Neuronal stem cell (in vitro differentiated cells): ENCODE data around the gene FLNA.
A peak's percentile ranks its signal among the peaks of the same experiment; 100 is the strongest.

Source experiments
- DNase-seq: peaks from one replicate; pipeline ENCODE4 v3.0.0-alpha.2; 2013; ENCODE audit warnings: low spot score
- H2AFZ ChIP-seq: one replicate; pipeline ENCODE4 v1.6.1; 2013; ENCODE audit warnings: mild to moderate bottlenecking, low read length, inconsistent platforms
- H2AK5ac ChIP-seq: 2 replicates; pipeline ENCODE4 v1.6.1; 2013; ENCODE audit warnings: low read depth, mild to moderate bottlenecking, inconsistent platforms, low read length, moderate library complexity, mixed read lengths
- H2BK120ac ChIP-seq: 2 replicates; pipeline ENCODE4 v1.6.1; 2013; ENCODE audit warnings: low read depth, mild to moderate bottlenecking, inconsistent platforms, low read length, moderate library complexity, mixed read lengths
- H2BK12ac ChIP-seq: one replicate; pipeline ENCODE4 v1.6.1; 2013; ENCODE audit warnings: low read length, inconsistent platforms
- H2BK15ac ChIP-seq: 2 replicates; pipeline ENCODE4 v1.6.1; 2013; ENCODE audit warnings: mild to moderate bottlenecking, low read length, inconsistent platforms, mixed read lengths
- H2BK5ac ChIP-seq: one replicate; pipeline ENCODE4 v1.6.1; 2013; ENCODE audit warnings: inconsistent platforms, mild to moderate bottlenecking, low read length, moderate library complexity
- H3K14ac ChIP-seq: one replicate; pipeline ENCODE4 v1.6.1; 2013; ENCODE audit warnings: low read length, inconsistent platforms
- H3K18ac ChIP-seq: 2 replicates; pipeline ENCODE4 v1.6.1; 2013; ENCODE audit warnings: low read length, inconsistent platforms
- H3K23ac ChIP-seq: 2 replicates; pipeline ENCODE4 v1.6.1; 2013; ENCODE audit warnings: low read depth, mild to moderate bottlenecking, mixed read lengths, low read length, inconsistent platforms; ENCODE audit not compliant: poor library complexity
- H3K27ac ChIP-seq: replicated peaks from 3 replicates; pipeline ENCODE4 v1.5.1; 2013; ENCODE audit warnings: low read length, inconsistent platforms
- H3K27me3 ChIP-seq, 3 experiments: 2 replicates each; pipeline ENCODE4 v1.6.1; 2013; ENCODE audit warnings: low read length in 3 of 3, mild to moderate bottlenecking in 2 of 3, inconsistent platforms in 1 of 3, low read depth in 1 of 3, mixed read lengths in 1 of 3, moderate library complexity in 1 of 3; ENCODE audit not compliant: control insufficient read depth in 3 of 3, insufficient read depth in 3 of 3
- H3K36me3 ChIP-seq, 2 donors: replicated peaks in 1 of 2; 2 replicates each; pipeline ENCODE4 v1.6.1; 2013; ENCODE audit warnings: low read length in 2 of 2; ENCODE audit not compliant: control insufficient read depth in 2 of 2, insufficient read depth in 2 of 2
- H3K4ac ChIP-seq: 2 replicates; pipeline ENCODE4 v1.6.1; 2013; ENCODE audit warnings: inconsistent platforms, mild to moderate bottlenecking, low read length, moderate library complexity
- H3K4me1 ChIP-seq, 2 donors: 1 replicate in 1 of 2; 2 replicates in 1 of 2; pipeline ENCODE4 v1.6.1; 2013; ENCODE audit warnings: low read length in 2 of 2, low read depth in 1 of 2; ENCODE audit not compliant: control insufficient read depth in 2 of 2, insufficient read depth in 1 of 2
- H3K4me2 ChIP-seq: one replicate; pipeline ENCODE4 v1.6.1; 2013; ENCODE audit warnings: mild to moderate bottlenecking, low read length, inconsistent platforms; ENCODE audit not compliant: insufficient read depth, poor library complexity, severe bottlenecking
- H3K4me3 ChIP-seq, 2 donors: 2 replicates each; pipeline ENCODE4 v1.5.1; 2013; ENCODE audit warnings: low read length in 2 of 2, mild to moderate bottlenecking in 2 of 2, inconsistent platforms in 1 of 2, moderate library complexity in 1 of 2
- H3K79me1 ChIP-seq: one replicate; pipeline ENCODE4 v1.6.1; 2013; ENCODE audit warnings: low read depth, mild to moderate bottlenecking, inconsistent platforms, low read length, moderate library complexity
- H3K9ac ChIP-seq: one replicate; pipeline ENCODE4 v1.6.1; 2013; ENCODE audit warnings: mild to moderate bottlenecking, low read depth, low read length, inconsistent platforms; ENCODE audit not compliant: poor library complexity
- H3K9me3 ChIP-seq, 2 donors: replicated peaks in 1 of 2; 2 replicates each; pipeline versions ENCODE3 to v1.6.1; 2013; ENCODE audit warnings: low read length in 2 of 2, mild to moderate bottlenecking in 2 of 2, inconsistent platforms in 1 of 2, low read depth in 1 of 2, mixed read lengths in 1 of 2, moderate library complexity in 1 of 2; ENCODE audit not compliant: control insufficient read depth in 2 of 2, insufficient read depth in 1 of 2
- H4K8ac ChIP-seq: one replicate; pipeline ENCODE4 v1.6.1; 2013; ENCODE audit warnings: low read depth, mild to moderate bottlenecking, inconsistent platforms, low read length, moderate library complexity
- H4K91ac ChIP-seq: one replicate; pipeline ENCODE4 v1.6.1; 2013; ENCODE audit warnings: low read length, low read depth, mild to moderate bottlenecking, inconsistent platforms; ENCODE audit not compliant: poor library complexity
- WGBS, 2 donors: extraction: QIAGEN DNeasy Blood & Tissue Kit; methylation state at CpG; one replicate each; pipeline ENCODE4 v1.1.7; 2013; ENCODE audit warnings: missing lambda C conversion rate in 2 of 2, mixed read lengths in 1 of 2; ENCODE audit not compliant: insufficient read length in 2 of 2, insufficient replicate concordance in 1 of 2; ENCODE audit errors: extremely low coverage in 2 of 2; 5-methylcytosine and 5-hydroxymethylcytosine counted together

Gene FLNA

DNA sequence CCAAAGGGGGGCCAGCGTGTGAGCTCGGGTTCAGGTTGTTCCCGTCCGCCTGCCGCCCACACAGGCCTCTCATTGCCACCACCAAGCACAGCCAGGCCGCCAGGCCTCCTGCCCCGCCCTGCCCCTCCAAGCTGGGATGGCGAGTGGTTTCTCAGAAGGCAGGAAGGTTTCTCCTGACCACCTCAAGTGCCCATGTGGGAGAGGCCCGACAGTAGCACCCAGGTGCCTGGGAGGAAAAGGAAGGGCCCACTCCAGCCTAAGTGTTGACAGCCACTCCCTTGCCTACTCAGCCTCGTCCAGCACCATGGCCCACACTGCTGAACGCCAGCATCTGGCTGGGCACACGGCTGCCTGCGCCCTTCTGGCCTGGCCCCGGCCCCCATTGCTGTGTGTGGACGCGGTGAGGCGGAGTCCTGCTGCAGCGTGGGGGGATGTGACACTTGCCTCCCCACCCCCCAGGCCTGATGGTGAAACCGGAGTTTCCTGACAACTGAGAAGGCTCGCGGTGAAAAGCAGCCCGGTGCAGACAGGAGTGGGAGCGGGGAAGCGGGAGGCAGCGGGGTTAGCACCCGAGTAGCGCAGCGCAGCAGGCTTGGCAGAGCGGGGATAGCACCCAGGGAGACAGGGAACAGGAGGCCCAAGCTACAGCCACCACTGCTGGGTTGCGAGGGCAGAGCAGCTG is 19.2 kb downstream of the FLNA start:
- H2BK5ac ChIP-seq: no peak overlapping the region
- no peak overlapping the region for H2AK5ac ChIP-seq
- H3K9me3 ChIP-seq: no peaks in the 10 kb centered on the region
- no peak overlapping the region for H2BK12ac ChIP-seq
- H3K4me3 ChIP-seq: no peak overlapping the region
- no peak overlapping the region for H3K14ac ChIP-seq
- no peak overlapping the region for H2AFZ ChIP-seq
- no peak overlapping the region for H3K4ac ChIP-seq
- H3K36me3 ChIP-seq: peaks cover 76 to 100% of the 10 kb centered on the region in 2 donors
- H3K23ac ChIP-seq: no peak overlapping the region
- peaks cover 0 to 2% (median 0%) of the 10 kb centered on the region in 3 experiments for H3K27me3 ChIP-seq
- no peak overlapping the region for H4K8ac ChIP-seq
- no peak for DNase-seq
- peaks cover 26% of the 10 kb centered on the region for H3K79me1 ChIP-seq
- no peak overlapping the region for H2BK15ac ChIP-seq
- H3K9ac ChIP-seq: no peak overlapping the region
- no peaks in the 10 kb centered on the region for H3K4me1 ChIP-seq
- H3K27ac ChIP-seq: no peak overlapping the region
- H2BK120ac ChIP-seq: no peak overlapping the region
- WGBS, 2 donors: no CpG with 5 or more reads among the region's 30 CpGs
- H4K91ac ChIP-seq: no peak overlapping the region
- no peak overlapping the region for H3K18ac ChIP-seq
- no peak overlapping the region for H3K4me2 ChIP-seq

DNA sequence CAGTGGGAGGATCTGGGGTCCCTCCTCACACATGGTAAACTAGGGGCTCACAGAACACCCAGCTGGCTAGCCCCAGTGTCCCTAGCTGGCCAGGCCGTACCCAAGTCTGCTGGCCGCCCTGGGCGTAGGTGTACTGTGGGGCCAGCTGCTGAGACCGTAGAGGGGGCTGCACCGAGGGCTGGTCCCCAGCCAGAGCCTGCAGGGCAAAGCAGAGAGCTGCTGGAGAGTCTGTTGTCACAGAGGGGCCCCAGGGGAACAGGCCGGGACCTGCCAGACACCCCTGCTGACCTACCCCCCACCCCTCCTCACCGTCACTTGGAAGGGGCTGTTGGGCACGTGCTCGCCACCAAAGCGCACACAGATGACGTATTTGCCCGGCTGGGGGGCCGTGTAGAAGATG is 19.9 kb downstream of the FLNA start:
- no peak overlapping the region for H4K8ac ChIP-seq
- no peak overlapping the region for H2BK12ac ChIP-seq
- H2BK5ac ChIP-seq: no peak overlapping the region
- no peaks in the 10 kb centered on the region for H3K9me3 ChIP-seq
- H3K4me3 ChIP-seq: no peak overlapping the region
- no peak overlapping the region for H2BK15ac ChIP-seq
- H3K27ac ChIP-seq: no peak overlapping the region
- no peak overlapping the region for H2AK5ac ChIP-seq
- no peak overlapping the region for H3K4me2 ChIP-seq
- WGBS, 2 donors: no CpG with 5 or more reads among the region's 13 CpGs
- peaks cover 0 to 2% (median 0%) of the 10 kb centered on the region in 3 experiments for H3K27me3 ChIP-seq
- H3K9ac ChIP-seq: no peak overlapping the region
- peaks cover 76 to 100% of the 10 kb centered on the region in 2 donors for H3K36me3 ChIP-seq
- peaks cover 20% of the 10 kb centered on the region for H3K79me1 ChIP-seq
- H2BK120ac ChIP-seq: no peak overlapping the region
- no peak overlapping the region for H3K23ac ChIP-seq
- H2AFZ ChIP-seq: no peak overlapping the region
- H3K14ac ChIP-seq: no peak overlapping the region
- H4K91ac ChIP-seq: no peak overlapping the region
- no peaks in the 10 kb centered on the region for H3K4me1 ChIP-seq
- H3K4ac ChIP-seq: no peak overlapping the region
- no peak for DNase-seq
- H3K18ac ChIP-seq: no peak overlapping the region

DNA sequence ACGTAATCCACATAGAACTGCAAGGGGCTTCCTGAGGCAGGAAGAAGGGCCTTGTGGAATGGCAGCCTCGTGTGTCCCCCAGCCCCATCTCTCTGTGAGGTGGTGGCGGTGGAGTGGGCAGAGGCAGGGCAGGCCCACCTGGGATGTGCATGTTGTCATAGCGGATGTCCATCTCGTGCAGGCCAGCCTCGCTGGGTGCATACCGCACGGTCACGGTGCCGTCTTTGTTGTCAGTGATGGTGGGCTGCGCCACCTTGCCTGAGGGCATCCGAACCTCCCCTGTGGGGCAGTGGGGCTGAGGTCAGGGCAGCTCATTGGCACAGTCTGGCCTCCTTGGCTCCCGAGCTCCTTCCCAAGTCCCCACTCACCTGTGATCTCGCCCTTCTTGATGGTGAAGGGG is 20.4 kb downstream of the FLNA start:
- H3K9ac ChIP-seq: no peak overlapping the region
- no peak overlapping the region for H2BK12ac ChIP-seq
- H4K91ac ChIP-seq: no peak overlapping the region
- H2AK5ac ChIP-seq: no peak overlapping the region
- H3K14ac ChIP-seq: no peak overlapping the region
- H3K27ac ChIP-seq: no peak overlapping the region
- no peak overlapping the region for H2BK5ac ChIP-seq
- no peak overlapping the region for H2BK15ac ChIP-seq
- WGBS, 2 donors: no CpG with 5 or more reads among the region's 14 CpGs
- no peak overlapping the region for H3K23ac ChIP-seq
- H3K36me3 ChIP-seq: peaks cover 75 to 100% of the 10 kb centered on the region in 2 donors
- no peak overlapping the region for H3K4me3 ChIP-seq
- peaks cover 18% of the 10 kb centered on the region for H3K79me1 ChIP-seq
- peaks cover 0 to 2% (median 0%) of the 10 kb centered on the region in 3 experiments for H3K27me3 ChIP-seq
- no peak overlapping the region for H4K8ac ChIP-seq
- H2AFZ ChIP-seq: no peak overlapping the region
- DNase-seq: no peak
- no peak overlapping the region for H3K4me2 ChIP-seq
- no peaks in the 10 kb centered on the region for H3K9me3 ChIP-seq
- H3K18ac ChIP-seq: no peak overlapping the region
- H2BK120ac ChIP-seq: no peak overlapping the region
- H3K4me1 ChIP-seq: no peaks in the 10 kb centered on the region
- no peak overlapping the region for H3K4ac ChIP-seq

DNA sequence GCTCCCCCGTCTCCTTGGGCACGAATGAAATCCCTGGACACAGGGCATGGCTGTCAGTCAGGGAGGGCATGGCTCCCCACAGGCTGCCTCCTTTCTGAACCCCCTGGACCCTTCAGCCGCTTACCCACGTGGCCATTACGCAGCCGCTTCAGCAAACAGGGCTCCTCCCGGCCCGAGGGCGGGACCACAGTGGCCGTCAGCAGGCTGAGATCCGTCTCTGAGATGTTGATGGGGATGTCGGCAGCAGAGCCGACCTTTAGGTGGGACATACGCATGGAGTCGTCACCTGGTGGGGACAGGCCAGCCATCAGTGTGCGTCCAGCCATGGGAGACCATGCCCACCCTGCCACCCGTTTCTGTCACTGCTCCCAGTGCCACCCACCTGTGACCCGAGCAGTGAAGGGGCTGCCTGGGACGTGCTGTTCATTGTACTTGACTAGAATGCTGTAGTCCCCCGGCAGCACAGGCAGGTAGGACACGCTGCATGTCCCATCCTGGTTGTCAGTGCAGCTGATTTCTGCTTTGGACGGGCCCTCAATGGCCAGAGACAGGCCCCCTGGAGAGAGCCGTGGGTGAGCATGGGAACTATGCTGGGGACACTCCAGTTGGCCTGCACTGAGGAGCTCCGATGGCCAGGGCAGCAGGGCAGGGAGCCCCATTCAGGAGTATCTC is 21.1 kb downstream of the FLNA start:
- peaks cover 12% of the 10 kb centered on the region for H3K79me1 ChIP-seq
- H3K36me3 ChIP-seq: peaks cover 71 to 98% of the 10 kb centered on the region in 2 donors
- H4K91ac ChIP-seq: no peak overlapping the region
- no peak overlapping the region for H3K18ac ChIP-seq
- no peak overlapping the region for H3K27ac ChIP-seq
- no peak for DNase-seq
- H2BK120ac ChIP-seq: no peak overlapping the region
- peaks cover 0 to 2% (median 0%) of the 10 kb centered on the region in 3 experiments for H3K27me3 ChIP-seq
- no peak overlapping the region for H2BK15ac ChIP-seq
- H2BK12ac ChIP-seq: no peak overlapping the region
- H3K4me2 ChIP-seq: no peak overlapping the region
- H2AFZ ChIP-seq: no peak overlapping the region
- H3K9ac ChIP-seq: no peak overlapping the region
- H2AK5ac ChIP-seq: no peak overlapping the region
- H3K4me1 ChIP-seq: no peaks in the 10 kb centered on the region
- no peak overlapping the region for H4K8ac ChIP-seq
- H3K4ac ChIP-seq: no peak overlapping the region
- no CpG with 5 or more reads among the region's 24 CpGs for WGBS, 2 donors
- H3K23ac ChIP-seq: peak overlapping the region; percentile 43
- no peak overlapping the region for H3K4me3 ChIP-seq
- no peak overlapping the region for H2BK5ac ChIP-seq
- H3K9me3 ChIP-seq: no peaks in the 10 kb centered on the region
- no peak overlapping the region for H3K14ac ChIP-seq
